HG03571 (cell line): Measurements from ENCODE around the gene ZNF317.
"Not testable (repeated sequence)": the region's sequence is repeated elsewhere in the genome, so short reads cannot be mapped to it uniquely, and the experiment has no call there.

Experiments
- ATAC-seq: cut with Tn5 transposase; IDR thresholded peaks from one replicate; pipeline ENCODE4 v1.9.1; 2021; ENCODE audit not compliant: unreplicated experiment

Gene ZNF317

DNA sequence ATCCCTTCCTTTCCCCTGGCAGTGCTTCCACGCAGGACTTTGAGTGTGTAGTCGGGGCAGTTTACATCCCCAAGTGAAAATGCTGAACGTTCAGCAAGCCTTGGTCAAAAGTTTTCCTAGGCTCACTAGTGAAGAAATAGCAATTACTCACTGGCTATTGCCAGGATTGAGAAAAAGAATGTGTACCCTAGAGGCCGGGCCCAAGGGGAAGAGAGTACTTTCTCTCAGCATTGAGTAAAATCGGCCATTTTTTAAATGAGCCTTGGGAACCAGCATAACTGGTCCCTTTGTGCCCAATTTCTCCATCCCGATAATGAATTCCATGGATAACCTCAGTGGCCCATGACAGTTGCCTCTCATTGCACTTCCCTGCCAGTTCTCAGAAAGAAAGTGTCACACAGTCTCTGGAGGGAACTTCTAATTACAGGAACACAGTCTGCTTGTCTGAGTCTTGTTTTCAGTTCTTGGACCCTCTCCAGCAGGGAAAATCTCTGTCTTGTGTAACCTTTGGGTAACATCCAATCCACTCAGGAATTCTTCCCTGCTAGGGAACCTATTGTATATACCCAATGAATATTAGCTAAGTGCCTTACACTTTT lies 31.3 kb downstream of the ZNF317 start:
- ATAC-seq = no peak

DNA sequence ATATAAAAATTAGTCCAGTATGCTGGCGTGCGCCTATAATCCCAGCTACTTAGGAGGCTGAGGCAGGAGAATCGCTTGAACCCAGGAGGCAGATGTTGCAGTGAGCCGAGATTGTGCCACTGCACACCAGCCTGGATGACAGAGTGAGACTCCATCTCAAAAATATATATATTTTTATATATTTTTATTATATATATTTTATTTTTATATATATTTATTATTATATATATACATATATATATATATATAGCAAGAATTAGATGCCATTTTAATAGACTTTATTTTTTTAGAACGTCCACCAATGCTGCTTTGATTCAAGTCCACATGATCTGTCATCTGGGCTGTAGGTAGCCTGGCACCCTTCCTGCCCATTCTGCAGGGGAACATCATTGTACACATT lies 35.1 kb downstream of the ZNF317 start:
- ATAC-seq = no peak

DNA sequence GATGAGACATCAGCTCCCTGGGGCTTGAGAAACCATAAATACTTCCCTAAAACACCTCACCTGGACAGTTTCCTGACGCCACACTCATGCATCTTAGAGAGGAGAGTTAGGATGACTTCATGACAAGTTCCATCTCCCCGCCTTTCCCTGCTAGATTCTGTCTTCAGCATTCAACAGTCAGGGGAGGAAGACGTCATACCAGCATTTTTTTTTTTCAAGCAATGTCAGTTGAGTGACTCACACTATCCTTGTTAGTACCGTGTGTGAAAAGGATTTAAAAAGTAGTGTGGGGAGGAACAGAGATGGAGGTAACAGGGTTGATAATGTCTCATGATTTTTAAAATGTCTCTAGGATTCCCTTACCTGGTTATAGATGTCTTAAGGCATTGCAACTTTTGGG lies 38.7 kb downstream of the ZNF317 start, which contains the start of gene OR7D2:
OR7D2 (plus strand) TSS at position 79 of the 400 bp plus-strand sequence. CDS start 6,803 bp downstream, outside the sequence.
- no peak for ATAC-seq

DNA sequence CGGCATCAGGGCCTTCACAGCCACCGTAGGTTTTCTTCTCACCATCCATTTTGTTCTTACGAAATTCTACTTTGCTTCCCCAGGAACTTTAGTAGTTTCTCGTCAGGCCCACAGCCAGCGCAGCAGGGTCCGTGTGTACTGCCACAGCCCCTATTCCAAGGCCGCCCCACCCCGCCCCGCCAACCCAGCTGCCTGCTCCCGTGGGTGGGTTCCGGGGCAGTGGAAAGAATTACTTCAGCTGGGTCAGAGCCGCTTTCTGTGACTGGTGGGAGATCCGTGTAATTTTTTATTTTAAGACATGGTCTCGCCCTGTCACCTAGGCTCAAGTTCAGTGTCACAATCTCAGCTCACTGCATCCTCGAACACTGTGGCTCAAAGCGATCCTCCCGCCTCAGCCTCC lies 42.8 kb downstream of the ZNF317 start:
- no peak for ATAC-seq

DNA sequence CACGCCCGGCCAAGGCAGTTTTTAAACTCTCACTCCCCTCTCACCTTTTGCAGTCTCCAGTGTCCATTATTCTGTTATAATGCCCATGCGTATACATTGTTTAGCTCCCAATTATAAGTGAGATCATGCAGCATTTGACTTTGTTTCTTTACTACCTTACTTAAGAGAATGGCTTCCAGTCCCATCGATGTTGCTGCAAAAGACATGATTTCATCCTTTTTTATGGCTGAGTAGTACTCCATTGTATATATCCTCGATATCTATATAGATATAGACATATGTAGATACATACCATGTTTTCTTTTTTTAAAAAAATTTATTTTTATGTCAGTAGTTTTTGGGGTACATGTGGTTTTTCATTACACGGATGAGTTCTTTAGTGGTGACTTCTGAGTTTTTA lies 47.0 kb downstream of the ZNF317 start:
- no peak for ATAC-seq

DNA sequence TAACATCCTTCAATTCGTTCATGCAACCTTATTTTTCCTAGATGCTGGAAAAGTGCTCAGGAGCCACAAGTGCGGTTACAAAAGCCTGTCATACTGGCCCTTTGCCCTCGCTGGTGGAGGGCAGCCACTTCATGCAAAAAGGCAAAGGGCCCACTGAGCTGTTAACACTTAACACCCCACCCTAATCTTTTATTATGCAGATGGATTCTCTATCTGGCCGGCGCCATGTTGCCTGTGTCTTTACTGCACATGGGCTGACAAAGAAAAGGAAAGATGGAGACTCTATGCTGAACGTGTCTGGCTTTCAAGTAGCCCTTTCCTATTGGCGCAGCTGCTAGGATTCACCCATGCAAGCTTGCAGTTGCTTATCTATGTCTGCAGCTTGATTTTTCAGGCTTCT lies 49.3 kb downstream of the ZNF317 start:
- ATAC-seq = no peak

DNA sequence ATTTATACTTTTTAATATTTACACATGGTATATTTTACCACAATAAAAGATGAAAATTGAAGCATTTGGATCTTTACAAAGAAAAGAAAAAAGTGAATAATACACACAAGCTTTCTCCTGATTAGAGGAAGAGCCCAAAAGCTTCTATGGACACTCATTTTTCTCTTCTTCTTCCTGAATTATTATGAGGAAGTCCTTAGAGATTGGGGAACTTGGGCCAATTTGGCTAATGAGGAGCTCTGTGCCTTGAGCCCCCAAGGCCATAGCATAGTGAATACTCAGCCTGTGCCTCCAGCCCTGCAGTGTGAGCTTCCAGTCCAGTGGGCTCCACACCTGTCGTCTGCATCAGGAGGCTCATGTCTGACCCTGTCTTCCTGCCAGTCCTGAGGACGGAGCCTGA lies 57.8 kb downstream of the ZNF317 start:
- ATAC-seq = not testable (repeated sequence)

DNA sequence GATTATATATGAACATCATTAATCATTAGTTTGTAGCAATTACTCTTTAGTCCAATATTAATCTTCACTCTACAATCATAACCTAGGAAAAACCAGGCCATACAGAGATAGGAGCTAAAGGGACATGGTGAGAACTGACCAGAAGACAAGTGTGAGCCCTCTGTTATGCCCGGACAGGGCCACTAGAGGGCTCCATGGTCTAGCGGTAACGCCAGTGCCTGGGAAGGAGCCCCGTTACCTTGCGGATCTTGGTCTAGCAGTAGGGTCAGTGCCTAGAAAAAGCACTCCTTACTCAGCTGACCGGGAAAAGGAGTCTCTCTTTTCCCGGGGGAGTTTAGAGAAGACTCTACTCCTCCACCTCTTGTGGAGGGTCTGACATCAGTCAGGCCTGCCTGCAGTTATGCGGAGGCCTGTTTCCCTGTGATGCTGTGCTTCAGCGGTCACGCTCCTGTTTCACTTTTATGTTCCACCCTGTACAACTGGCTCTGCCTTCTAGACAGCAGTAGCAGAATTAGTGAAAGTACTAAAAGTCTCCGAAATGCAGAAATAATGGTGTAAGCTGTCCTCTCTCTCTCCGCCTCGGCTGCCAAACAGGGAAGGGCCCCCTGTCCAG lies 65.4 kb downstream of the ZNF317 start:
- ATAC-seq = no peak
